NB4 (cell line): ENCODE results near the gene PRR9.

Experiments
- POLR2A ChIP-seq: IDR thresholded peaks from 2 replicates; pipeline ENCODE4 v1.6.1; 2011; ENCODE audit warnings: mild to moderate bottlenecking; ENCODE audit not compliant: insufficient read length; ENCODE audit errors: extremely low read depth
- TF ChIP-seq, protein P1 (sequence below): IDR thresholded peaks from one replicate; pipeline ENCODE4 v1.5.1; 2012; ENCODE audit warnings: low read depth, low read length

- no peak for TF ChIP-seq POLR2A
- TF ChIP-seq, protein P1, sequence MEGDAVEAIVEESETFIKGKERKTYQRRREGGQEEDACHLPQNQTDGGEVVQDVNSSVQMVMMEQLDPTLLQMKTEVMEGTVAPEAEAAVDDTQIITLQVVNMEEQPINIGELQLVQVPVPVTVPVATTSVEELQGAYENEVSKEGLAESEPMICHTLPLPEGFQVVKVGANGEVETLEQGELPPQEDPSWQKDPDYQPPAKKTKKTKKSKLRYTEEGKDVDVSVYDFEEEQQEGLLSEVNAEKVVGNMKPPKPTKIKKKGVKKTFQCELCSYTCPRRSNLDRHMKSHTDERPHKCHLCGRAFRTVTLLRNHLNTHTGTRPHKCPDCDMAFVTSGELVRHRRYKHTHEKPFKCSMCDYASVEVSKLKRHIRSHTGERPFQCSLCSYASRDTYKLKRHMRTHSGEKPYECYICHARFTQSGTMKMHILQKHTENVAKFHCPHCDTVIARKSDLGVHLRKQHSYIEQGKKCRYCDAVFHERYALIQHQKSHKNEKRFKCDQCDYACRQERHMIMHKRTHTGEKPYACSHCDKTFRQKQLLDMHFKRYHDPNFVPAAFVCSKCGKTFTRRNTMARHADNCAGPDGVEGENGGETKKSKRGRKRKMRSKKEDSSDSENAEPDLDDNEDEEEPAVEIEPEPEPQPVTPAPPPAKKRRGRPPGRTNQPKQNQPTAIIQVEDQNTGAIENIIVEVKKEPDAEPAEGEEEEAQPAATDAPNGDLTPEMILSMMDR: no peak
These were observed 48.1 kb downstream of the PRR9 start for GRCh38 chr1:153265457-153265856.
